GM18520 (cell line): Measurements from ENCODE around the gene HUS1.
"Not testable (repeated sequence)": the region's sequence is repeated elsewhere in the genome, so short reads cannot be mapped to it uniquely, and the experiment has no call there.

Experiments used
- ATAC-seq: cut with Tn5 transposase; IDR thresholded peaks from one replicate; pipeline ENCODE4 v1.9.1; 2021; ENCODE audit not compliant: unreplicated experiment

Gene HUS1

GRCh38 chr7:47931005-47932004 is 48.1 kb downstream of the HUS1 start:
- no peak for ATAC-seq

GRCh38 chr7:47924266-47924665 is 55.1 kb downstream of the HUS1 start:
- ATAC-seq = no peak

GRCh38 chr7:47923081-47923875 is 56.1 kb downstream of the HUS1 start:
- not testable (repeated sequence) for ATAC-seq

- ATAC-seq = not testable (repeated sequence)
Measured at GRCh38 chr7:47916514-47916913, 62.9 kb downstream of the HUS1 start.

GRCh38 chr7:47915616-47915976 is 63.8 kb downstream of the HUS1 start:
- no peak for ATAC-seq

- ATAC-seq = no peak
Measured at GRCh38 chr7:47914717-47915615, 64.4 kb downstream of the HUS1 start.
